ENCODE results near the gene SNX19.
A peak's percentile ranks its signal among the peaks of the same experiment; 100 is the strongest.

The SNX19 gene

GRCh38 chr11:130904380-130904779 is 11.9 kb downstream of the SNX19 start:
- no peak for DNase-seq

GRCh38 chr11:130902380-130902779 is 13.9 kb downstream of the SNX19 start:
- DNase-seq: no peak

- DNase-seq: no peak
These were observed 17.2 kb downstream of the SNX19 start for GRCh38 chr11:130899106-130899505.

DNA sequence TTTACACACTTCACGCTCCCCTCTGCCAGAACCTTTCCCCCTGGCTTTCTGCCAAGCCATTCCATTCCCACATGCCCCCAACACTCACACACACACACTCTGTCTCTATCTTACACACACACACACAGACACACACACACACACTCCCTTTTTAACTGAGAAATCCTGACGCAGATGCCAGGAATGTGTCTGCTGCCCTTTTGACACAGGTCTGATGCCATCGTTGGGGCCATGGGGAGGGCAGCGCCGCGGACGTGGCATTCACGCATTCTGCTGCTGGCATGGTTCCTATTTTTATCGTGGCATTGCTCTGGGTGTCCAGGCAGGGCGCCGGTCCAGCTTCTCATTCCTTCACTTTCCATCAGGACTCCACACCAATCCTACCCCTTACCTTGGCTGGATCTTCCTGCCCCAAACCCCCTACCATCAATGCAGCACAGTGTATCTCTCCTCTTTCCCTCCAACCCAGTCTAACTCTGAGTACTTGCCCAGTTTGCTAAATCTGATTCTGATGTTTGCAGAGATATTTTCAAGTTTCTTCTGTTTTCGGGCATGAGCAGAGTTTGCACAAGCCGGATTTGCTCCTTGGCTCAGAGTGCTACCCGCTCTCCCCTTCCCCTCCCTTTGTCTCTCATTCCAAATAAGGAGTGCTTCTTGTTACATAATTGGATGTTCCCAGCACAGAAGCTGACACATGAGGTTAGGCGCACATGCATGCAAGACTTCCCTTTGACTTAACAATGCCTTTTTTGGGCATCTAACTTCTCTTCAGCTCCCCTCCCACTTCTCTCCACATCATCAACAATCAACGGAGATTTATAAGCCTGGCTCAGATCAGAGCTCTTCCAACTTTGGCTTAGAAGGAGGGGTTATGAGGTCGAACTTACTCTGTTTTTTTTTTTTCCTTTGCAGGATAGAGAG is 18.8 kb downstream of the SNX19 start:
- no peak for DNase-seq

DNA sequence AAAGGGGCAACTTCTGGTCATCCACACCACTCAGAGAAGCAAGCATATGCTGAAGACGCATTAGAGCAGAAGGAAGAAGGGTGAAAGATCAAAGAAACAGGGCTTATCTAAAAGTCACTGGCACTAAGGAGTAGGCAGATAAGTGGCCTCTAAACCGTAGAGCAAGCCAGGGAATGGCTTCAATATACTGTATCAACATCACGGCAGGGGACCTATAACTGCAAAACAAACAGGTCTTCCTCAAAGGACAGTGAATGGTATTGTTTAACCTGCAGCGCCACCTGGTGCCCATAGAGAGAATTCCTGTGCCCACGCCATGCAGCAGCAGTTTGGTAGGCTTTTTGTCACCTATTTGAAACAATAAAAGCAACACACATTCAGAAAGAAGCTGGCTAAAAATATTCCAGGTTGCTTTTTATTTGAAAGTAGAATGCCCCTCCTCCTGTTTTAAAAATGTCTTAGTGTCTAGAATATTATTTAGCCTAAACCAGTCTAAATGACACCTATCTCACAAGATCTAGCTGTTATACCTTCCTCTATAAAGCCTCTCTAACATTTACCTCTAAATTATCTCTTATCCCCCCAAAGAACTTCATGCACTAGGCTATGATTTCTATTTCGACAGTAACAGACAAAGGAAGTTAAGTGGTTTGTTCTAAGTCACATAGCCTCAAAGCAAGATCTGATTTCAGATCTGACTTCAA is 21.8 kb downstream of the SNX19 start:
- DNase-seq: peak; percentile 42

GRCh38 chr11:130892861-130893260 is 23.4 kb downstream of the SNX19 start:
- DNase-seq: no peak

DNA sequence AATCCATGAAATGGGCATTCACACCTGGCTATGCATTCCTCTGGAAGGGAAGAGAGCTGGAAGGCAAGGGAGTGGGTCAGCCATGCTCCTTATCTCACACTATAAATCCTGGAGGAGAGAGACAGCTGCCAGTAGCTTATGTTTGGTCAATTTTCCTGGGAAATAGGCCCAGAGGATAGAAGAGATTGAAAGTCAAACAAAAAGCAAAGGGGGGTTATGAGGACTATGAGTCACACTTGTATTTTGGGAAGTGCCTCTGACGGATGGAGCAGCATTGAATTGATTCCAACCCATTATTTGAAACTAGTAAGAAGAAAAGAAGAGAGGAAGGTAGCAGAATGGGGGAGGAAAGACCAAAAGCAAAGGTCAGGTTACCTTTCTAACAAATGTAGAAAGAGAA is 25.0 kb downstream of the SNX19 start:
- no peak for DNase-seq

GRCh38 chr11:130890039-130890745 is 26.1 kb downstream of the SNX19 start:
- DNase-seq: no peak

GRCh38 chr11:130888790-130889189 is 27.5 kb downstream of the SNX19 start:
- DNase-seq: no peak

- DNase-seq: no peak
These were observed 29.6 kb downstream of the SNX19 start for GRCh38 chr11:130886704-130887103.

DNA sequence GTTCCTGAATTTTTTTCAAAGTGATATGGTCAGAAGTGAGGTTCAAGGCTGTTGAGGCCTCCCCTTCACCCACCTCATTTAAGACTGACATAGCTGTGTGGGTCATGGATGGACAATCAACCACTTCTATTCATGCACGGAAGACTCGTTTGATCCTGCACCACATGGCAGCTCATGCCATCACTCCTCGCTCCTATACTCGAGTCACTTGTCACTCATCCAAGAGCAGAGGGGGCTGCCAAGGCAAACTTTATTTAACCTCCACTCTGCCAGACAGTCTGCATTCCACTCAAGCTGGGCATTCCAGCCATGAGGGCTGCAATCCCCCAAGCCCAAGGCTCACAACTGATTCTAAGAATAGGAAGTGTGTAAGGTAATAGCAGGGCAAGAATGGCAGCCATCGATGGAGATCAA is 34.1 kb downstream of the SNX19 start:
- no peak for DNase-seq

- no peak for DNase-seq
These were observed 34.7 kb downstream of the SNX19 start for GRCh38 chr11:130881475-130882137.

DNA sequence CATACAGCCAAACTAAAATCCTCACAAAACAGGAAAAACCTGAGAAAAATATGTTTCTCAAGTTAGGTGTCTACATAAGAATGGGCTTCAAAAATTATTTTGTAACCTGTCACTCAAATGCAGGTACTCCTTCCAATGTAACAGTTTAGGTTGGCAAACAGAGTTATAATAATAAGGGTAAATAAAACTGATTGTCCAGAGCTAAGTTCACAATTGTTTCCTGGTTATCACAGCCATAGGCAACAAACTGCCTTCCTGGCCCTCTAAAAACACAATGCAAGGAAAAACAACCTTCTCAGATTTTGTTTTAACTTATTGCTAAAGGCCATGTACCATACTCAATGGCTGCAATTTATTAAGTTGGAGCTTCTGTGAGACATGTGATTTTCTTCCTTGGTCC is 36.4 kb downstream of the SNX19 start:
- DNase-seq: no peak

- no peak for DNase-seq
These were observed 39.1 kb downstream of the SNX19 start for GRCh38 chr11:130876931-130877915.

DNA sequence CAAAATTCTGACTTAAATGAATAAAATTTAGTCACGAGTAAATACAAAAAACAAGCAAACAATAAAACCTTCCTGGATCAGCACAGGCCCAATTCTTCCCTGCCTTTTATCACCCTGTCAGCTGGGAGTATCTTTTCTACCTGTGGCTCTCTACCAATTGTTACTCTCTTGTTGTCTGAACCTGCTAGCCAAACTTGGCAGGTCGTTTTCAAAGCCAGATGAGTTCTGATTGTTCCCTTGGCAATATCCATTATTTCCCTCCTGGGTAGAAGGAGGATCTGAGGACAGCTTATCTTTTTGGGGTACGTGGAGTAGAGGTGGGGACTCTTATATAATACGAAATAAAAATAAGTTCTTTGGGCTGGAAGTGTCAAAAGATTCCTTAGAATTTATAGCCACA is 40.2 kb downstream of the SNX19 start:
- no peak for DNase-seq

- DNase-seq: no peak
These were observed 41.2 kb downstream of the SNX19 start for GRCh38 chr11:130874955-130875531.

- DNase-seq: no peak
These were observed 41.9 kb downstream of the SNX19 start for GRCh38 chr11:130874396-130874795.

DNA sequence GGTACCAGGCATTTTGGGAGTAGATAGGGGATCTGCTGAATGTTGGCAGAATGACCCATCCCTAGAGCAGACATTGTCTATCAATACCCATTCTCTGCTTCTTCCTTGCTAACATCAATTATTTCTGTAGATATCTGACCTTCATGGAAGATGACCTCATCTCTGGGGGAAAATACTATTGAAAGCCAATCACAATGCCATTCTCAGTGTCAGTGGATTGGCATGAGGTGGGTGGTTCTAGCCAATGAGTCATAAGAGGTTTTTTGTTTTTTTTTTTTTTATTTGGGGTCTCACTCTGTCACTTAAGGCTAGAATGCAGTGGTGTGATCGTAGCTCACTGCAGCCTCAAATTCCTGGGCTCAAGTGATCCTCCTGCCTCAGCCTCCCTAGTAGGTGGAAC is 42.5 kb downstream of the SNX19 start:
- no peak for DNase-seq

- DNase-seq: no peak
These were observed 43.3 kb downstream of the SNX19 start for GRCh38 chr11:130872981-130873380.

DNA sequence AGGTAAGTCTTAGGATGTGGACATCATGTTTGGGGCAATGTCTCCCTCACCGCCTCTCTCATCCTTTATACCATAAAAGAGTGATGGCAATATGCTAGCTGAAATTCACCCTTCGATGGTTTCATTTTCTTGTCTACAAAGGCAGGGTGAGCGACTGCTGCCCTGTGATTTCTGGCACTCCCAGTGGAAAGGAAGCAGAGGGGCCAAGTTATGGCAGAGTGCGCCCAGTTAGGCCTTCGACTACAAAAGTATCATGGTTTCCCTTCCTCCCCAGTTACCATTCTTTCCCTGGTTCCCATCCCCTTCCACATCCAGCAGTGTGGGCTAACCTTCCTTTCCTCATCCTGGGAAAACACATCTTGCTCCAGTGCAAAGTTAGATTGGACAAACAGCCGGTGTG is 43.8 kb downstream of the SNX19 start:
- DNase-seq: no peak

DNA sequence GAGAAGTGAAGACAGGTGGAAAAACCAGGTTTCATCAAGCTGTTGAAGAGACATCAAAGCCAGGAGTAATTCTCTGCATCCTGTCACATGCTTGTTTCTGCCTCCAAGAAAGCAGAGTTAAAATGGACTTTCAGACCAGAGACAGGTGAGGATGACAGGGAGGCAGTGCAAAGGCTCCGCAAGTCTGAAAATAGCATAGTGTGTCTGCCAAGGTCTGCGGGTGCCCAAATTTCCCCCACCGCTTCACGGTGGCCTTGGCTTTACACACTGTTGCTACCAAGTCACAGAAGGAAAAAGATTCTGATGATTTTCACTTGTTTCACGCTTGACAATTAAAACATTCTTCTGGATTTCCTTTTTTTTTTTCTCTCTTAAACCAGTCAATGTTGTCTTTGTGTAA is 44.2 kb downstream of the SNX19 start:
- no peak for DNase-seq
